Mesodermal cell (in vitro differentiated cells): Measurements from ENCODE around the gene OR4C13. TPM values are rescaled to one million over a fixed set of nuclear protein-coding genes. Genes with fewer than 3 reads are reported as not detected.
"Not testable (repeated sequence)": the region's sequence is repeated elsewhere in the genome, so short reads cannot be mapped to it uniquely, and the experiment has no call there.

ENCODE experiments used
- H3K27ac ChIP-seq: 2 replicates; pipeline ENCODE4 v1.7.0; 2013; ENCODE audit warnings: mild to moderate bottlenecking, low read depth, low read length, moderate library complexity; ENCODE audit not compliant: severe bottlenecking
- H3K36me3 ChIP-seq: 2 replicates; pipeline ENCODE4 v1.7.1; 2013; ENCODE audit warnings: mild to moderate bottlenecking, low read length, moderate library complexity; ENCODE audit not compliant: control insufficient read depth, insufficient read depth
- H3K4me1 ChIP-seq: one replicate; pipeline ENCODE4 v1.7.1; 2013; ENCODE audit warnings: mild to moderate bottlenecking, low read length; ENCODE audit not compliant: insufficient read depth, control insufficient read depth, poor library complexity, severe bottlenecking
- H3K4me3 ChIP-seq: 2 replicates; pipeline ENCODE4 v1.7.0; 2013; ENCODE audit warnings: low read length, control low read depth, mild to moderate bottlenecking; ENCODE audit not compliant: insufficient read depth, poor library complexity, severe bottlenecking; ENCODE audit errors: extremely low read depth
- H3K9me3 ChIP-seq: 2 replicates; pipeline ENCODE4 v1.7.1; 2013; ENCODE audit warnings: mild to moderate bottlenecking, low read length, moderate library complexity; ENCODE audit not compliant: control insufficient read depth
- WGBS, 2 experiments: methylation state at CpG; one replicate each; pipeline ENCODE4 v1.1.5; 2013; ENCODE audit warnings: missing lambda C conversion rate in 2 of 2; ENCODE audit not compliant: insufficient coverage in 2 of 2; 5-methylcytosine and 5-hydroxymethylcytosine counted together
- polyA plus RNA-seq, 2 experiments: library from polyadenylated mRNA; stranded (reverse); fragments of 50-300 nt; gene quantifications; one replicate each; pipeline ENCODE4 v1.2.3, GENCODE V29; 2013

The OR4C13 gene
- polyA plus RNA-seq (2013, experiment 1 of 2), result not detected
- polyA plus RNA-seq (2013, experiment 2 of 2), result not detected

GRCh38 chr11:49952091-49952490 is at the start of gene OR4C13:
Gene OR4C13 (plus strand): TSS chr11:49952391. CDS start chr11:49952423, 32 bp downstream.
- Histone ChIP-seq H3K4me3 (no peak within 1 kb of the TSS), H3K9me3 (peaks cover 15% of the 10 kb centered on the region)
- WGBS, 2 experiments, result no CpG with 5 or more reads among the region's 1 CpG

DNA sequence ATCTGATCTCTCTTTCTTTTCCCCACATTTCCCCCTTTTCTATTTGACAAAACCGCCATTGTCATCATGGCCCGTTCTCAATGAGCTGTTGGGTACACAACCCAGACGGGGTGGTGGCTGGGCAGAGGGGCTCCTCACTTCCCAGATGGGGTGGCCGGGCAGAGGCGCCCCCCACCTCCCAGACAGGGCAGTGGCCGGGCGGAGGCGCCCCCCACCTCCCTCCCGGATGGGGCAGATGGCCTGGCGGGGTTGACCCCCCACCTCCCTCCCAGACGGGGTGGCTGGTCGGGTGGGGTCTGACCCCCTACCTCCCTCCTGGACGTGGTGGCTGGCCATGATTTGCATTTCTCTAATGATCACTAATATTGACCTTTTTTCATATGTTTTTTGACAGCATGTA is 40.7 kb upstream of the OR4C13 start:
- H3K9me3 ChIP-seq, H3K4me3 ChIP-seq, H3K27ac ChIP-seq, H3K36me3 ChIP-seq, H3K4me1 ChIP-seq: not testable (repeated sequence)
- WGBS, 2 experiments, result 79 to 83% methylated on average over 2 to 7 of the region's 13 CpGs

More at GRCh38 chr11:49952091-49952490, at the start of gene OR4C13:
- Histone ChIP-seq H3K4me1 (no peaks in the 10 kb centered on the region), H3K36me3 (no peaks in the 10 kb centered on the region), H3K27ac (no peak within 1 kb of the TSS)

DNA sequence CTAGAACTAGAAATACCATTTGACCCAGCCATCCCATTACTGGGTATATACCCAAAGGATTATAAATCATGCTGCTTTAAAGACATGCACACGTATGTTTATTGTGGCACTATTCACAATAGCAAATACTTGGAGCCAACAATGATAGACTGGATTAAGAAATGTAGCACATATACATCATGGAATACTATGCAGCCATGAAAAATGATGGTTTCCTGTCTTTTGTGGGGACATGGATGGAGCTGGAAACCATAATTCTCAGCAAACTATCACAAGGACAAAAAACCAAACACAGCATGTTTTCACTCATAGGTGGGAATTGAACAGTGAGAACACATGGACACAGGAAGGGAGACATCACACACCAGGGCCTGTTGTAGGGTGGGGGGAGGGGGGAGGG is 3.5 kb upstream of the OR4C13 start:
- peaks cover 15% of the 10 kb centered on the region for H3K9me3 ChIP-seq
- H3K4me3 ChIP-seq, H3K36me3 ChIP-seq, H3K4me1 ChIP-seq, H3K27ac ChIP-seq: not testable (repeated sequence)
- 60% methylated on average over 1 of the region's 1 CpG; no CpG with 5 or more reads in 1 of the 2 experiments for WGBS, 2 experiments

DNA sequence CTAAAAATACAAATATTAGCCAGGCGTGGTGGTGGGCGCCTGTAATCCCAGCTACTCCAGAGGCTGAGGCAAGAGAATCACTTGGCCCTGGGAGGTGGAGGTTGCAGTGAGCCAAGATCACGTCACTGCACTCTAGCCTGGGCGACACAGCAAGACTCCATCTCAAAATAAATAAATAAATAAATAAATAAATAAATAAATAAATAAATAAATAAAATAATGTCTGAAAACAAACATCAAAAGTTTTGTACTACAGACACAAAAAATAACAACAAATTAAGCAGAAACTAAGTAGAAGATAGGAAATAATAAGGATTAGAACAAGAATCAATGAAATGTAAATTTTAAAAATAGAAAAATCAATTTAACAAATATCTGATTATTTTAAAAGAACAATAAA is 21.2 kb downstream of the OR4C13 start:
- not testable (repeated sequence) for H3K27ac ChIP-seq, H3K36me3 ChIP-seq, H3K4me3 ChIP-seq, H3K4me1 ChIP-seq
- H3K9me3 ChIP-seq, result peaks cover 28% of the 10 kb centered on the region
- WGBS, 2 experiments, result 80% methylated on average over 1 of the region's 4 CpGs; no CpG with 5 or more reads in 1 of the 2 experiments

DNA sequence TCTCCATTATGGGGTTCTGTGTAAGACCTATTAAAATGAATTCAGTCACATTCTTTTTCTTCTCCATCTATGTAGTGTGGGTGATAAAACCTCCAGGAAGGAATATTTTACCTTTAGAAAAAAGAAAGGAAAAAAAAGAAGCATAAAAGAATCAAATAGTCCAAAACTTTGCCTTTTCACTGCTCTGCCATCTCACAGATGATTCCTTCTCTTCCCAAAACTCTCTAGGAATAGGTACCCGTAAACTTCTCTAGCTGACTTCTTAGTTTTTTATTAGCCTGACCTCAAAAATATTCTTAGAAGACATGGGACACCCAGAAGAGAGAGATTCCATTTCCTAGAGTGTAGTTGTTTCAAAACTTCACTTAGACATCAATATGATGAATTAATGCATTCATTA is 30.2 kb downstream of the OR4C13 start, which contains the start of gene OR4C12:
TSS of gene OR4C12 (minus strand) at position 101 of the 400 bp plus-strand sequence. CDS start at position 67, 34 bp downstream.
- not testable (repeated sequence) for H3K4me1 ChIP-seq, H3K36me3 ChIP-seq, H3K27ac ChIP-seq

DNA sequence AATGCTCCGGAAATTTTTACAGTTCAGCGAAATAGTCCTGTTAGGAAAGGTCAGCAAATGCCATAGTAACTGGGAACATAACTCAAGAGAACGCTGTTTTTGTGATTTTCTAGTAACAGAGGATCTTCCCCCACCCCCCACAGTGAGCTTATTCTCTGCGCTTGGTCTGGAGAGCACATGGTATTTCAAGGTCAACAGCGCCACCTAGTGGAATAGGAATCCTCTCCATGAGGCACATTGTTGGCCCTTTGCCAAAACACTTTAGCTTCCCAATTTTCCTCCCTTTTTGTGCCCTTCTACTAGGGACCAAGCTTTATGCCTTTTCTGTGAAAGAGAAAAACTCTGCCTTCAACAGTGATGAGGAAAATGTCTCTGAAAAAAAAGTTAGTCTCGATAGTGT is 43.4 kb downstream of the OR4C13 start:
- no peaks in the 10 kb centered on the region for H3K36me3 ChIP-seq
- WGBS, 2 experiments, result 21 to 40% methylated on average over 2 of the region's 6 CpGs
- no peaks in the 10 kb centered on the region for H3K4me1 ChIP-seq
- H3K27ac ChIP-seq, result no peak overlapping the region
- H3K9me3 ChIP-seq, result peaks cover 43% of the 10 kb centered on the region
- H3K4me3 ChIP-seq, result no peak overlapping the region

More for the DNA sequence above, 30.2 kb downstream of the OR4C13 start, which contains the start of gene OR4C12:
- H3K9me3 ChIP-seq, result peaks cover 60% of the 10 kb centered on the region
- H3K4me3 ChIP-seq, result not testable (repeated sequence)
- WGBS, 2 experiments, result no CpG with 5 or more reads among the region's 1 CpG
